ENCODE data around the gene UBE2K.

UBE2K gene

GRCh38 chr4:39662683-39663082 is 35.3 kb upstream of the UBE2K start:
- no peak overlapping the region for H4K91ac ChIP-seq (ENCODE audit: low read length)
- no peak overlapping the region for H3K18ac ChIP-seq (ENCODE audit: low read depth in 1 of 2, low read length in 2 of 2)
- no peak overlapping the region for H3K4me3 ChIP-seq (ENCODE audit: insufficient read depth in 1 of 2, low read depth in 1 of 2, low read length in 2 of 2)
- no peak overlapping the region for H3K27ac ChIP-seq (ENCODE audit: low read length, poor library complexity, severe bottlenecking)
- no peak overlapping the region for H2BK15ac ChIP-seq (ENCODE audit: low read depth, poor library complexity, severe bottlenecking)
- H4K8ac ChIP-seq (ENCODE audit: low read length) = no peak overlapping the region
- WGBS = 96% methylated on average over 7 of the region's 7 CpGs
- no peak overlapping the region for H2BK12ac ChIP-seq (ENCODE audit: low read length in 2 of 2)
- H3K4ac ChIP-seq (ENCODE audit: low read depth in 1 of 2, low read length in 2 of 2) = no peak overlapping the region
- H3K4me2 ChIP-seq (ENCODE audit: low read length, poor library complexity, severe bottlenecking) = no peak overlapping the region
- H2BK120ac ChIP-seq (ENCODE audit: low read depth, low read length) = no peak overlapping the region
- H3K27me3 ChIP-seq (ENCODE audit: control insufficient read depth in 1 of 2, insufficient read depth in 1 of 2, low read length in 2 of 2) = no peaks in the 10 kb centered on the region
- no peak overlapping the region for H2AFZ ChIP-seq (ENCODE audit: low read depth, low read length)
- no peak overlapping the region for H2AK5ac ChIP-seq (ENCODE audit: low read length, severe bottlenecking)
- H2BK5ac ChIP-seq (ENCODE audit: low read depth, low read length, poor library complexity, severe bottlenecking) = no peak overlapping the region
- DNase-seq = no peak
- peaks cover 3% of the 10 kb centered on the region for H3K4me1 ChIP-seq (ENCODE audit: control insufficient read depth, insufficient read depth, low read depth, low read length)
- H3K9ac ChIP-seq (ENCODE audit: low read length) = no peak overlapping the region
- no peak overlapping the region for H3K14ac ChIP-seq (ENCODE audit: low read length in 2 of 2)
- no peaks in the 10 kb centered on the region for H3K79me1 ChIP-seq (replicated peaks; ENCODE audit: low read length, poor library complexity, severe bottlenecking)
- H3K36me3 ChIP-seq (ENCODE audit: control insufficient read depth in 1 of 2, insufficient read depth in 2 of 2, low read depth in 1 of 2, low read length in 2 of 2) = no peaks in the 10 kb centered on the region
- H3K9me3 ChIP-seq (ENCODE audit: control insufficient read depth, low read length) = no peaks in the 10 kb centered on the region
- H3K23ac ChIP-seq (ENCODE audit: low read length in 2 of 2) = no peak overlapping the region

- H2BK5ac ChIP-seq (ENCODE audit: low read depth, low read length, poor library complexity, severe bottlenecking) = no peak overlapping the region
- H3K4me3 ChIP-seq (ENCODE audit: insufficient read depth in 1 of 2, low read depth in 1 of 2, low read length in 2 of 2) = peak overlapping the region in 1 of 2 experiments; percentile 65
- H3K14ac ChIP-seq (ENCODE audit: low read length in 2 of 2) = peak overlapping the region in 1 of 2 experiments; percentile 11
- H3K23ac ChIP-seq (ENCODE audit: low read length in 2 of 2) = no peak overlapping the region
- no peak overlapping the region for H2AK5ac ChIP-seq (ENCODE audit: low read length, severe bottlenecking)
- no peak overlapping the region for H3K18ac ChIP-seq (ENCODE audit: low read depth in 1 of 2, low read length in 2 of 2)
- H3K27me3 ChIP-seq (ENCODE audit: control insufficient read depth in 1 of 2, insufficient read depth in 1 of 2, low read length in 2 of 2) = no peaks in the 10 kb centered on the region
- peaks cover 3% of the 10 kb centered on the region for H3K4me1 ChIP-seq (ENCODE audit: control insufficient read depth, insufficient read depth, low read depth, low read length)
- no peak overlapping the region for H2BK12ac ChIP-seq (ENCODE audit: low read length in 2 of 2)
- no peak overlapping the region for H2BK120ac ChIP-seq (ENCODE audit: low read depth, low read length)
- H3K4me2 ChIP-seq (ENCODE audit: low read length, poor library complexity, severe bottlenecking) = no peak overlapping the region
- DNase-seq = peak; percentile 56
- H2AFZ ChIP-seq (ENCODE audit: low read depth, low read length) = no peak overlapping the region
- WGBS = 68% methylated on average over 3 of the region's 3 CpGs
- H3K4ac ChIP-seq (ENCODE audit: low read depth in 1 of 2, low read length in 2 of 2) = no peak overlapping the region
- H3K9me3 ChIP-seq (ENCODE audit: control insufficient read depth, low read length) = no peaks in the 10 kb centered on the region
- H4K8ac ChIP-seq (ENCODE audit: low read length) = no peak overlapping the region
- H3K27ac ChIP-seq (ENCODE audit: low read length, poor library complexity, severe bottlenecking) = peak overlapping the region; percentile 9
- no peaks in the 10 kb centered on the region for H3K79me1 ChIP-seq (replicated peaks; ENCODE audit: low read length, poor library complexity, severe bottlenecking)
- H3K36me3 ChIP-seq (ENCODE audit: control insufficient read depth in 1 of 2, insufficient read depth in 2 of 2, low read depth in 1 of 2, low read length in 2 of 2) = no peaks in the 10 kb centered on the region
- H2BK15ac ChIP-seq (ENCODE audit: low read depth, poor library complexity, severe bottlenecking) = no peak overlapping the region
- no peak overlapping the region for H4K91ac ChIP-seq (ENCODE audit: low read length)
- H3K9ac ChIP-seq (ENCODE audit: low read length) = peak overlapping the region; percentile 52
Measured at GRCh38 chr4:39664828-39665731, 32.9 kb upstream of the UBE2K start.

GRCh38 chr4:39667706-39668105 is 30.2 kb upstream of the UBE2K start:
- Histone ChIP-seq H3K79me1 (replicated peaks; ENCODE audit: low read length, poor library complexity, severe bottlenecking) (no peaks in the 10 kb centered on the region), H2AK5ac (ENCODE audit: low read length, severe bottlenecking) (no peak overlapping the region)
- WGBS = no CpG with 5 or more reads among the region's 1 CpG

GRCh38 chr4:39668887-39669286 is 29.0 kb upstream of the UBE2K start:
- 98% methylated on average over 2 of the region's 2 CpGs for WGBS

More at GRCh38 chr4:39667706-39668105, 30.2 kb upstream of the UBE2K start:
- Histone ChIP-seq H2AFZ (ENCODE audit: low read depth, low read length) (no peak overlapping the region), H3K18ac (ENCODE audit: low read depth in 1 of 2, low read length in 2 of 2) (no peak overlapping the region), H3K4me2 (ENCODE audit: low read length, poor library complexity, severe bottlenecking) (no peak overlapping the region), H2BK120ac (ENCODE audit: low read depth, low read length) (no peak overlapping the region), H3K9me3 (ENCODE audit: control insufficient read depth, low read length) (no peaks in the 10 kb centered on the region), H3K4me3 (ENCODE audit: insufficient read depth in 1 of 2, low read depth in 1 of 2, low read length in 2 of 2) (no peak overlapping the region), H3K23ac (ENCODE audit: low read length in 2 of 2) (no peak overlapping the region), H2BK5ac (ENCODE audit: low read depth, low read length, poor library complexity, severe bottlenecking) (no peak overlapping the region), H3K4ac (ENCODE audit: low read depth in 1 of 2, low read length in 2 of 2) (no peak overlapping the region), H3K27me3 (ENCODE audit: control insufficient read depth in 1 of 2, insufficient read depth in 1 of 2, low read length in 2 of 2) (no peaks in the 10 kb centered on the region), H4K8ac (ENCODE audit: low read length) (no peak overlapping the region), H3K27ac (ENCODE audit: low read length, poor library complexity, severe bottlenecking) (no peak overlapping the region), H3K36me3 (ENCODE audit: control insufficient read depth in 1 of 2, insufficient read depth in 2 of 2, low read depth in 1 of 2, low read length in 2 of 2) (no peaks in the 10 kb centered on the region), H3K9ac (ENCODE audit: low read length) (no peak overlapping the region), H3K4me1 (ENCODE audit: control insufficient read depth, insufficient read depth, low read depth, low read length) (peaks cover 3% of the 10 kb centered on the region), H2BK12ac (ENCODE audit: low read length in 2 of 2) (no peak overlapping the region), H4K91ac (ENCODE audit: low read length) (no peak overlapping the region), H3K14ac (ENCODE audit: low read length in 2 of 2) (no peak overlapping the region), H2BK15ac (ENCODE audit: low read depth, poor library complexity, severe bottlenecking) (no peak overlapping the region)
- DNase-seq = no peak

More at GRCh38 chr4:39668887-39669286, 29.0 kb upstream of the UBE2K start:
- H3K9me3 ChIP-seq (ENCODE audit: control insufficient read depth, low read length) = no peaks in the 10 kb centered on the region
- H2BK15ac ChIP-seq (ENCODE audit: low read depth, poor library complexity, severe bottlenecking) = no peak overlapping the region
- H3K4me1 ChIP-seq (ENCODE audit: control insufficient read depth, insufficient read depth, low read depth, low read length) = peaks cover 3% of the 10 kb centered on the region
- H2BK120ac ChIP-seq (ENCODE audit: low read depth, low read length) = no peak overlapping the region
- H4K8ac ChIP-seq (ENCODE audit: low read length) = no peak overlapping the region
- H3K4me3 ChIP-seq (ENCODE audit: insufficient read depth in 1 of 2, low read depth in 1 of 2, low read length in 2 of 2) = no peak overlapping the region
- no peak overlapping the region for H3K9ac ChIP-seq (ENCODE audit: low read length)
- H2BK5ac ChIP-seq (ENCODE audit: low read depth, low read length, poor library complexity, severe bottlenecking) = no peak overlapping the region
- no peak overlapping the region for H2BK12ac ChIP-seq (ENCODE audit: low read length in 2 of 2)
- no peak for DNase-seq
- no peak overlapping the region for H4K91ac ChIP-seq (ENCODE audit: low read length)
- H3K18ac ChIP-seq (ENCODE audit: low read depth in 1 of 2, low read length in 2 of 2) = no peak overlapping the region
- H2AFZ ChIP-seq (ENCODE audit: low read depth, low read length) = no peak overlapping the region
- no peak overlapping the region for H3K27ac ChIP-seq (ENCODE audit: low read length, poor library complexity, severe bottlenecking)
- no peaks in the 10 kb centered on the region for H3K79me1 ChIP-seq (replicated peaks; ENCODE audit: low read length, poor library complexity, severe bottlenecking)
- no peak overlapping the region for H3K23ac ChIP-seq (ENCODE audit: low read length in 2 of 2)
- no peak overlapping the region for H3K4ac ChIP-seq (ENCODE audit: low read depth in 1 of 2, low read length in 2 of 2)
- no peaks in the 10 kb centered on the region for H3K36me3 ChIP-seq (ENCODE audit: control insufficient read depth in 1 of 2, insufficient read depth in 2 of 2, low read depth in 1 of 2, low read length in 2 of 2)
- no peak overlapping the region for H3K4me2 ChIP-seq (ENCODE audit: low read length, poor library complexity, severe bottlenecking)
- no peak overlapping the region for H3K14ac ChIP-seq (ENCODE audit: low read length in 2 of 2)
- H2AK5ac ChIP-seq (ENCODE audit: low read length, severe bottlenecking) = no peak overlapping the region
- H3K27me3 ChIP-seq (ENCODE audit: control insufficient read depth in 1 of 2, insufficient read depth in 1 of 2, low read length in 2 of 2) = no peaks in the 10 kb centered on the region

All from mesenchymal stem cell (in vitro differentiated cells and primary cell).